Measurements from ENCODE around the gene RAB36. TPM values are rescaled to one million over a fixed set of nuclear protein-coding genes. Genes with fewer than 3 reads are reported as not detected.

RAB36 gene
- total RNA-seq, 1 experiment from 2014 or later = 1.1 TPM

- no peak overlapping the region for H3K4me2 ChIP-seq (ENCODE audit: low read length)
- POLR2A ChIA-PET (ENCODE audit: unreplicated experiment) = no interaction called here
Measured at GRCh38 chr22:23116506-23117263, 28.6 kb upstream of the RAB36 start.

GRCh38 chr22:23117275-23117674 lies 28.0 kb upstream of the RAB36 start:
- intact Hi-C loops (cut with micrococcal nuclease) = no loop called here
- no peaks in the 10 kb centered on the region for H3K36me3 ChIP-seq (ENCODE audit: low read depth, low read length)
- POLR2A ChIA-PET (ENCODE audit: unreplicated experiment) = no interaction called here
- DNase-seq (no peak), ATAC-seq (no peak)
- no peak overlapping the region for H3K27ac ChIP-seq (ENCODE audit: low read length)
- no peaks in the 10 kb centered on the region for H3K4me1 ChIP-seq (ENCODE audit: insufficient read depth, low read length)
- no peaks in the 10 kb centered on the region for H3K9me2 ChIP-seq (replicated peaks; ENCODE audit: low read length)
- CTCF ChIA-PET = no interaction called here
- BruUV-seq (replicated peaks) = no TSS peak
- H3K4me2 ChIP-seq (ENCODE audit: low read length) = no peak overlapping the region
- H4K20me1 ChIP-seq (ENCODE audit: low read length) = no peaks in the 10 kb centered on the region
- H3K79me2 ChIP-seq (ENCODE audit: low read length) = no peaks in the 10 kb centered on the region
- no peak overlapping the region for H2AFZ ChIP-seq (ENCODE audit: low read length)
- TF ChIP-seq CTCF (conservative IDR thresholded peaks at IDR 0.05; ENCODE audit: low read depth, low read length) = no peak
- TF ChIP-seq EZH2 (IDR thresholded peaks at IDR 0.05; ENCODE audit: low read length, unreplicated experiment) = no peak
- TF ChIP-seq EZH2phosphoT487 (IDR thresholded peaks at IDR 0.05; ENCODE audit: borderline replicate concordance, low read length) = no peak
- H3K27me3 ChIP-seq (ENCODE audit: low read length) = no peaks in the 10 kb centered on the region
- no peaks in the 10 kb centered on the region for H3K9me3 ChIP-seq (ENCODE audit: low read length)
- H3K9ac ChIP-seq (ENCODE audit: low read length) = no peak overlapping the region
- H3F3A ChIP-seq (ENCODE audit: low read length, unreplicated experiment) = no peaks in the 10 kb centered on the region
- H3K4me3 ChIP-seq (ENCODE audit: low read length) = no peak overlapping the region

More at GRCh38 chr22:23116506-23117263, 28.6 kb upstream of the RAB36 start:
- no peaks in the 10 kb centered on the region for H4K20me1 ChIP-seq (ENCODE audit: low read length)
- intact Hi-C loops (cut with micrococcal nuclease) = no loop called here
- CTCF ChIA-PET = no interaction called here
- DNase-seq (no peak), ATAC-seq (no peak)
- H3K36me3 ChIP-seq (ENCODE audit: low read depth, low read length) = no peaks in the 10 kb centered on the region
- no peak overlapping the region for H3K9ac ChIP-seq (ENCODE audit: low read length)
- no peaks in the 10 kb centered on the region for H3K9me3 ChIP-seq (ENCODE audit: low read length)
- no peak overlapping the region for H2AFZ ChIP-seq (ENCODE audit: low read length)
- TF ChIP-seq EZH2 (IDR thresholded peaks at IDR 0.05; ENCODE audit: low read length, unreplicated experiment) (no peak), EZH2phosphoT487 (IDR thresholded peaks at IDR 0.05; ENCODE audit: borderline replicate concordance, low read length) (no peak), CTCF (conservative IDR thresholded peaks at IDR 0.05; ENCODE audit: low read depth, low read length) (no peak)
- H3K9me2 ChIP-seq (replicated peaks; ENCODE audit: low read length) = no peaks in the 10 kb centered on the region
- no peaks in the 10 kb centered on the region for H3K27me3 ChIP-seq (ENCODE audit: low read length)
- H3K27ac ChIP-seq (ENCODE audit: low read length) = no peak overlapping the region
- H3K4me1 ChIP-seq (ENCODE audit: insufficient read depth, low read length) = no peaks in the 10 kb centered on the region
- no peaks in the 10 kb centered on the region for H3F3A ChIP-seq (ENCODE audit: low read length, unreplicated experiment)
- H3K4me3 ChIP-seq (ENCODE audit: low read length) = no peak overlapping the region
- H3K79me2 ChIP-seq (ENCODE audit: low read length) = no peaks in the 10 kb centered on the region
- BruUV-seq (replicated peaks) = no TSS peak

- H3K4me3 ChIP-seq (ENCODE audit: low read length) = no peak overlapping the region
- ChIA-PET POLR2A (ENCODE audit: unreplicated experiment) (no interaction called here), CTCF (no interaction called here)
- no peak overlapping the region for H3K4me2 ChIP-seq (ENCODE audit: low read length)
- H3K9me3 ChIP-seq (ENCODE audit: low read length) = no peaks in the 10 kb centered on the region
- no peaks in the 10 kb centered on the region for H4K20me1 ChIP-seq (ENCODE audit: low read length)
- H3K4me1 ChIP-seq (ENCODE audit: insufficient read depth, low read length) = no peaks in the 10 kb centered on the region
- ATAC-seq (no peak), DNase-seq (no peak)
- no peaks in the 10 kb centered on the region for H3K9me2 ChIP-seq (replicated peaks; ENCODE audit: low read length)
- H3K9ac ChIP-seq (ENCODE audit: low read length) = no peak overlapping the region
- TF ChIP-seq EZH2phosphoT487 (IDR thresholded peaks at IDR 0.05; ENCODE audit: borderline replicate concordance, low read length) (no peak), CTCF (conservative IDR thresholded peaks at IDR 0.05; ENCODE audit: low read depth, low read length) (no peak), EZH2 (IDR thresholded peaks at IDR 0.05; ENCODE audit: low read length, unreplicated experiment) (no peak)
- no peak overlapping the region for H2AFZ ChIP-seq (ENCODE audit: low read length)
- no peaks in the 10 kb centered on the region for H3F3A ChIP-seq (ENCODE audit: low read length, unreplicated experiment)
- intact Hi-C loops (cut with micrococcal nuclease) = no loop called here
- no peaks in the 10 kb centered on the region for H3K79me2 ChIP-seq (ENCODE audit: low read length)
- no TSS peak for BruUV-seq (replicated peaks)
- H3K27ac ChIP-seq (ENCODE audit: low read length) = no peak overlapping the region
- H3K36me3 ChIP-seq (ENCODE audit: low read depth, low read length) = no peaks in the 10 kb centered on the region
- H3K27me3 ChIP-seq (ENCODE audit: low read length) = no peaks in the 10 kb centered on the region
Measured at GRCh38 chr22:23117891-23118646, 27.2 kb upstream of the RAB36 start.

All from PC-3 (cell line).